ENCODE measurements around the gene PSME2. TPM values are rescaled to one million over a fixed set of nuclear protein-coding genes. Genes with fewer than 3 reads are reported as not detected.

The PSME2 gene
- total and polyA plus RNA-seq, 10 of the 15 experiments (the other 5 are each of a cell fraction or from before 2014, with no cell fraction given): 510 to 3,542 (median 913) TPM

GRCh38 chr14:24146978-24147760, 759 bp upstream of the PSME2 start, which contains the start of gene RNF31:
Gene RNF31 (plus strand): TSS chr14:24147498. CDS start chr14:24147699, 201 bp downstream.
- Histone ChIP-seq H3K4me1 (ENCODE audit: control insufficient read depth, insufficient read depth, low read length) (peaks cover 11% of the 10 kb centered on the region), H3K9ac (ENCODE audit: control insufficient read depth, insufficient read depth, low read length) (peak within 1 kb of the TSS; percentile 88), H3K27ac (ENCODE audit: control insufficient read depth, insufficient read depth) (peak within 1 kb of the TSS; percentile 94), H3K36me3 (ENCODE audit: control insufficient read depth in 2 of 2, insufficient read depth in 2 of 2, low read length in 1 of 2) (peaks cover 18 to 41% of the 10 kb centered on the region in 2 experiments), H3K79me2 (ENCODE audit: control insufficient read depth, insufficient read depth, low read length) (peaks cover 61% of the 10 kb centered on the region), H3K27me3 (replicated peaks in 1 of 2; ENCODE audit: control insufficient read depth in 2 of 2, insufficient read depth in 2 of 2, low read length in 1 of 2) (no peaks in the 10 kb centered on the region), H2AFZ (ENCODE audit: control insufficient read depth, low read depth, low read length) (peak within 1 kb of the TSS; percentile 66), H3K4me2 (ENCODE audit: control insufficient read depth, insufficient read depth) (peak within 1 kb of the TSS; percentile 88), H3K9me3 (replicated peaks; ENCODE audit: control insufficient read depth, insufficient read depth, low read length) (no peaks in the 10 kb centered on the region; the same call in 2 of the 3 replicates), H3K4me3 (peak within 1 kb of the TSS; percentile 82), H4K20me1 (ENCODE audit: control insufficient read depth, insufficient read depth) (no peaks in the 10 kb centered on the region)
- RAD21 ChIA-PET (ENCODE audit: unreplicated experiment): interaction anchor here (0.6 to 3.9 kb wide), 19 partner anchors 10 to 162 kb away, joined by 3 to 37 read pairs (median 6); partner anchors contain the start of genes CHMP4A, CIDEB, DCAF11 and IPO4
- SMC1A ChIA-PET (ENCODE audit: uncharacterized antibody, unreplicated experiment): interaction anchor here (0.6 to 4.8 kb wide), 11 partner anchors 11 to 1178 kb away, joined by 3 to 54 read pairs (median 8); partner anchors contain the start of genes DCAF11, IPO4, IRF9 and NRL
- 2% methylated on average over 57 of the region's 57 CpGs for WGBS (ENCODE audit: insufficient coverage, insufficient replicate concordance, low lambda C conversion rate, missing lambda C conversion rate)
- POLR2A ChIA-PET: interaction anchor here (0.6 to 5.8 kb wide), 25 partner anchors 9 to 827 kb away, joined by 3 to 99 read pairs (median 7); partner anchors contain the start of genes CHMP4A, CIDEB, DCAF11 and IPO4
- intact Hi-C loops (cut with micrococcal nuclease; ENCODE audit: unreplicated experiment) (loop anchor here (1.0 to 5.0 kb wide), 2 partner anchors 14 to 150 kb away; partner anchors contain the start of genes DHRS1, IRF9 and NOP9), in situ Hi-C loops (cut with MboI) (no loop called here)
- DNase-seq (ENCODE audit: low read depth, low spot score) (peak; percentile 92), ATAC-seq (peak; percentile 93), FAIRE-seq (peak; percentile 96)
- CTCF ChIA-PET: interaction anchor here (0.6 to 8.2 kb wide), 15 partner anchors 11 to 285 kb away, joined by 3 to 63 read pairs (median 6); partner anchors contain the start of genes CHMP4A, DCAF11, IRF9 and NRL
- BruUV-seq (replicated peaks): no TSS peak
- TF ChIP-seq E2F4 (IDR thresholded peaks at IDR 0.05; ENCODE audit: low read depth, low read length) (0 out of 2 replicates have a peak, but pooled peaks have one; percentile 49), ZNF687 (IDR thresholded peaks at IDR 0.05) (peak; percentile 33; the same call in 1 of the 2 replicates), ESRRA (IDR thresholded peaks at IDR 0.05; ENCODE audit: low read length) (no peak), MXI1 (IDR thresholded peaks at IDR 0.05; ENCODE audit: low read depth, low read length) (peak; percentile 14), SP1 (IDR thresholded peaks at IDR 0.05; ENCODE audit: low read depth, low read length) (peak; percentile 84), SIN3A (IDR thresholded peaks at IDR 0.05; ENCODE audit: low read depth, low read length) (peak; percentile 25; the same call in 1 of the 2 replicates), ETV6 (conservative IDR thresholded peaks at IDR 0.05 in 1 of 2, IDR thresholded peaks at IDR 0.05 in 1 of 2; ENCODE audit: borderline replicate concordance in 1 of 2, low read depth in 1 of 2) (no peak), MEF2B (IDR thresholded peaks at IDR 0.05; ENCODE audit: partially characterized antibody, poor library complexity, severe bottlenecking) (peak; percentile 54), NBN (IDR thresholded peaks at IDR 0.05) (peak; percentile 90), NKRF (conservative IDR thresholded peaks at IDR 0.05) (peak; percentile 60), DPF2 (IDR thresholded peaks at IDR 0.05) (peak; percentile 44), SMARCA5 (IDR thresholded peaks at IDR 0.05) (peak; percentile 50; the same call in 1 of the 2 replicates), CBX3 (IDR thresholded peaks at IDR 0.05; ENCODE audit: borderline replicate concordance, low read depth) (no peak), SMAD1 (IDR thresholded peaks at IDR 0.05; ENCODE audit: low read depth, partially characterized antibody) (peak; percentile 54), TBL1XR1 (IDR thresholded peaks at IDR 0.05; ENCODE audit: low read depth, low read length) (0 out of 2 replicates have a peak, but pooled peaks have one; percentile 23)
